Sigmoid colon (tissue), 3 donors: ENCODE results near the gene GDPGP1.

ENCODE experiments used
- CTCF ChIP-seq, 4 experiments: fragments of 450-650 bp in 3 of 4; fragments of 200-600 bp in 1 of 4; IDR thresholded peaks; one replicate each; pipeline ENCODE4 v1.5.1; 2016 to 2019; ENCODE audit warnings: antibody characterized with exemption in 4 of 4, mild to moderate bottlenecking in 3 of 4, moderate library complexity in 2 of 4
- POLR2A ChIP-seq, 2 donors: fragments of 450-650 bp; IDR thresholded peaks; one replicate each; pipeline ENCODE4 v1.6.1; 2016; ENCODE audit warnings: antibody characterized with exemption in 2 of 2, mild to moderate bottlenecking in 2 of 2, moderate library complexity in 2 of 2

GRCh38 chr15:90212221-90213098 lies 21.5 kb upstream of the GDPGP1 start:
- TF ChIP-seq CTCF (IDR thresholded peaks at IDR 0.05), result no peak
- TF ChIP-seq POLR2A (IDR thresholded peaks at IDR 0.05), result no peak
